IMR-90 (cell line): Measurements from ENCODE around the gene CPLX3. TPM values are rescaled to one million over a fixed set of nuclear protein-coding genes. Genes with fewer than 3 reads are reported as not detected.

Experiments used
- ATAC-seq: fragments of 200-7000 bp; cut with Tn5 transposase; 2 replicates; pipeline ENCODE4 v1.9.1; 2020; ENCODE audit warnings: low read depth, mild to moderate bottlenecking, moderate library complexity
- BruUV-seq: library from RNA; stranded (reverse); fragments of 400-500 nt; replicated peaks from 2 replicates; lab custom pipeline; 2021; lab: Mats Ljungman, UMichigan
- CTCF ChIA-PET: fragments of 300-600 bp; formaldehyde crosslinking; extraction: SDS; loops from one replicate; lab custom pipeline; 2021; ENCODE audit warnings: antibody characterized with exemption; lab: Yijun Ruan, JAX
- POLR2A ChIA-PET: fragments of 300-600 bp; sonication (Branson Sonifier 250); formaldehyde crosslinking; loops from one replicate; lab custom pipeline; 2022; ENCODE audit warnings: antibody characterized with exemption; ENCODE audit not compliant: unreplicated experiment; lab: Charles Lee
- DNase-seq: peaks from one replicate; pipeline ENCODE4 v3.0.0; 2013
- H2AFZ ChIP-seq: replicated peaks from 2 replicates; pipeline ENCODE3; 2013; ENCODE audit warnings: low read length, mild to moderate bottlenecking; ENCODE audit not compliant: poor library complexity
- H2AK5ac ChIP-seq: 2 replicates; pipeline ENCODE4 v1.6.1; 2013; ENCODE audit warnings: low read depth, low read length, inconsistent platforms
- H2AK9ac ChIP-seq: replicated peaks from 2 replicates; pipeline ENCODE3; 2013; ENCODE audit warnings: mild to moderate bottlenecking, low read depth, low read length, moderate library complexity; ENCODE audit not compliant: poor library complexity
- H2BK120ac ChIP-seq: 2 replicates; pipeline ENCODE4 v1.6.1; 2013; ENCODE audit warnings: low read depth, low read length, inconsistent platforms
- H2BK15ac ChIP-seq: 3 replicates; pipeline ENCODE4 v1.6.1; 2013; ENCODE audit warnings: low read depth, low read length, inconsistent platforms
- H2BK20ac ChIP-seq: 2 replicates; pipeline ENCODE4 v1.6.1; 2013; ENCODE audit warnings: low read depth, mild to moderate bottlenecking, inconsistent platforms, low read length, moderate library complexity
- H2BK5ac ChIP-seq: 2 replicates; pipeline ENCODE4 v1.6.1; 2013; ENCODE audit warnings: mild to moderate bottlenecking, low read depth, low read length, inconsistent platforms; ENCODE audit not compliant: poor library complexity, severe bottlenecking
- H3K14ac ChIP-seq: replicated peaks from 2 replicates; pipeline ENCODE4 v1.6.1; 2013; ENCODE audit warnings: low read depth, low read length, inconsistent platforms
- H3K18ac ChIP-seq: 2 replicates; pipeline ENCODE4 v1.6.1; 2013; ENCODE audit warnings: low read depth, low read length, control low read depth
- H3K23ac ChIP-seq: 2 replicates; pipeline ENCODE4 v1.6.1; 2013; ENCODE audit warnings: low read depth, low read length, inconsistent platforms
- H3K27ac ChIP-seq: 2 replicates; pipeline ENCODE4 v1.5.1; 2013; ENCODE audit warnings: mild to moderate bottlenecking, control low read depth, low read length; ENCODE audit not compliant: insufficient read depth
- H3K27me3 ChIP-seq: 2 replicates; pipeline ENCODE4 v1.6.1; 2013; ENCODE audit warnings: low read length; ENCODE audit not compliant: control insufficient read depth, insufficient read depth
- H3K36me3 ChIP-seq: 2 replicates; pipeline ENCODE4 v1.6.1; 2013; ENCODE audit warnings: low read length, mixed read lengths; ENCODE audit not compliant: control insufficient read depth, insufficient read depth
- H3K4ac ChIP-seq: 2 replicates; pipeline ENCODE4 v1.6.1; 2013; ENCODE audit warnings: low read depth, low read length, inconsistent platforms
- H3K4me1 ChIP-seq: 2 replicates; pipeline ENCODE4 v1.6.1; 2013; ENCODE audit warnings: low read length, mixed read lengths; ENCODE audit not compliant: control insufficient read depth, insufficient read depth
- H3K4me2 ChIP-seq: 2 replicates; pipeline ENCODE4 v1.6.1; 2013; ENCODE audit warnings: low read depth, mild to moderate bottlenecking, control low read depth, low read length, moderate library complexity
- H3K4me3 ChIP-seq: 2 replicates; pipeline ENCODE4 v1.5.1; 2013; ENCODE audit warnings: low read depth, mild to moderate bottlenecking, control low read depth, low read length, moderate library complexity; ENCODE audit not compliant: insufficient read depth
- H3K56ac ChIP-seq: 2 replicates; pipeline ENCODE4 v1.6.1; 2013; ENCODE audit warnings: low read length, inconsistent platforms; ENCODE audit not compliant: insufficient read depth; ENCODE audit errors: extremely low read depth
- H3K79me1 ChIP-seq, 2 experiments: 2 replicates each; pipeline ENCODE4 v1.6.1; 2013; ENCODE audit warnings: low read length in 2 of 2, inconsistent platforms in 1 of 2, low read depth in 1 of 2
- H3K9ac ChIP-seq: 2 replicates; pipeline ENCODE4 v1.6.1; 2013; ENCODE audit warnings: low read depth, low read length, control low read depth
- H3K9me1 ChIP-seq: 2 replicates; pipeline ENCODE4 v1.6.1; 2013; ENCODE audit warnings: low read length, inconsistent platforms; ENCODE audit not compliant: insufficient read depth
- H3K9me3 ChIP-seq: 2 replicates; pipeline ENCODE4 v1.6.1; 2013; ENCODE audit warnings: low read length; ENCODE audit not compliant: control insufficient read depth, insufficient read depth
- H4K20me1 ChIP-seq: 2 replicates; pipeline ENCODE4 v1.6.1; 2013; ENCODE audit warnings: low read length, inconsistent platforms; ENCODE audit not compliant: insufficient read depth
- H4K5ac ChIP-seq: 2 replicates; pipeline ENCODE4 v1.6.1; 2013; ENCODE audit warnings: mild to moderate bottlenecking, low read depth, low read length, control low read depth
- H4K8ac ChIP-seq, 2 experiments: 2 replicates each; pipeline ENCODE4 v1.6.1; 2013; ENCODE audit warnings: low read depth in 2 of 2, low read length in 2 of 2, control low read depth in 1 of 2, inconsistent platforms in 1 of 2
- H4K91ac ChIP-seq: 2 replicates; pipeline ENCODE4 v1.6.1; 2013; ENCODE audit warnings: low read depth, low read length, inconsistent platforms; ENCODE audit not compliant: insufficient read depth
- CEBPB ChIP-seq: IDR thresholded peaks from 2 replicates; pipeline ENCODE4 v1.6.1; 2012; ENCODE audit warnings: low read depth, low read length, improper control_type of control experiment
- CTCF ChIP-seq: conservative IDR thresholded peaks from 2 replicates; pipeline ENCODE4 v1.5.1; 2012; ENCODE audit warnings: mild to moderate bottlenecking, low read depth, low read length, improper control_type of control experiment
- ELK1 ChIP-seq: fragments of 150-350 bp; IDR thresholded peaks from 2 replicates; pipeline ENCODE4 v1.6.1; 2016; ENCODE audit warnings: low read depth, mild to moderate bottlenecking, low read length, moderate library complexity, borderline replicate concordance
- MAFK ChIP-seq: IDR thresholded peaks from 2 replicates; pipeline ENCODE4 v1.6.1; 2012; ENCODE audit warnings: low read depth, low read length, improper control_type of control experiment
- MAZ ChIP-seq: IDR thresholded peaks from 2 replicates; pipeline ENCODE4 v1.6.1; 2012; ENCODE audit warnings: low read depth, mild to moderate bottlenecking, low read length, improper control_type of control experiment, moderate library complexity, borderline replicate concordance
- MXI1 ChIP-seq: IDR thresholded peaks from 2 replicates; pipeline ENCODE4 v1.6.1; 2012; ENCODE audit warnings: low read depth, mild to moderate bottlenecking, low read length, moderate library complexity, borderline replicate concordance
- NFE2L2 ChIP-seq: fragments of 150-350 bp; IDR thresholded peaks from 2 replicates; pipeline ENCODE4 v1.6.1; 2016; ENCODE audit warnings: low read depth, mild to moderate bottlenecking, low read length
- POLR2A ChIP-seq: IDR thresholded peaks from 2 replicates; pipeline ENCODE4 v1.6.1; 2012; ENCODE audit warnings: mild to moderate bottlenecking, low read depth, low read length
- RAD21 ChIP-seq: IDR thresholded peaks from 2 replicates; pipeline ENCODE4 v1.6.1; 2012; ENCODE audit warnings: low read length, improper control_type of control experiment
- RCOR1 ChIP-seq: IDR thresholded peaks from 2 replicates; pipeline ENCODE4 v1.6.1; 2012; ENCODE audit warnings: mild to moderate bottlenecking, low read length, improper control_type of control experiment; ENCODE audit not compliant: insufficient replicate concordance
- SMC3 ChIP-seq: fragments of 150-350 bp; IDR thresholded peaks from 2 replicates; pipeline ENCODE4 v1.6.1; 2016; ENCODE audit warnings: low read depth, mild to moderate bottlenecking, antibody characterized with exemption, low read length, moderate library complexity
- USF2 ChIP-seq: fragments of 150-350 bp; IDR thresholded peaks from 2 replicates; pipeline ENCODE4 v1.6.1; 2017; ENCODE audit warnings: mild to moderate bottlenecking, antibody characterized with exemption, low read length, low read depth
- WGBS, 2 experiments: methylation state at CpG; one replicate each; pipeline versions ENCODE4 v1.1.5 to v1.1.7; 2013; ENCODE audit warnings: missing lambda C conversion rate in 2 of 2; ENCODE audit not compliant: insufficient read length in 1 of 2; ENCODE audit errors: extremely low coverage in 2 of 2; 5-methylcytosine and 5-hydroxymethylcytosine counted together
- dilution Hi-C: fragments of 300-500 bp; cut with HindIII; formaldehyde crosslinking; loops from one replicate; pipeline ENCODE4 v1.14.3; 2018; ENCODE audit warnings: low sequenced_read_pairs; ENCODE audit not compliant: unreplicated experiment
- in situ Hi-C: fragments of 300-500 bp; cut with MboI; formaldehyde crosslinking; loops from 3 replicates; pipeline ENCODE4 v1.14.3; 2019; ENCODE audit warnings: low sequenced_read_pairs, inconsistent platforms, mixed read lengths
- intact Hi-C: fragments of 100-400 bp; cut with micrococcal nuclease; formaldehyde crosslinking; loops from 2 replicates; pipeline ENCODE4 v1.10.0; 2022
- polyA plus RNA-seq, 3 experiments: library from polyadenylated mRNA; depleted of rRNA; stranded (reverse); fragments of >200 nt; gene quantifications; 2 replicates each; pipeline ENCODE4 v1.2.3, GENCODE V29; 2012; ENCODE audit warnings: low replicate concordance in 1 of 3
- total RNA-seq: library from RNA; depleted of rRNA; stranded (reverse); fragments of >200 nt; gene quantifications from 2 replicates; pipeline ENCODE4 v1.2.3, GENCODE V29; 2012

The CPLX3 gene
- total and polyA plus RNA-seq, 2 of the 4 experiments (the other 2 are of a cell fraction): not detected

- Histone ChIP-seq H4K20me1 (peaks cover 59% of the 10 kb centered on the region), H3K56ac (no peak overlapping the region), H4K91ac (no peak overlapping the region), H3K27me3 (no peaks in the 10 kb centered on the region), H3K4ac (no peak overlapping the region), H3K36me3 (peaks cover 21% of the 10 kb centered on the region), H3K14ac (no peak overlapping the region), H3K4me2 (no peak overlapping the region), H3K23ac (no peak overlapping the region), H3K4me3 (no peak overlapping the region), H3K79me1 (peaks cover 23 to 63% of the 10 kb centered on the region in 2 experiments), H2BK20ac (no peak overlapping the region), H2BK5ac (no peak overlapping the region), H3K9me3 (no peaks in the 10 kb centered on the region), H2BK120ac (no peak overlapping the region), H2AK5ac (no peak overlapping the region), H2AFZ (no peak overlapping the region), H3K18ac (no peak overlapping the region), H3K9me1 (peaks cover 10% of the 10 kb centered on the region; the same call in 1 of the 2 replicates), H2AK9ac (peak overlapping the region; percentile 57), H2BK15ac (no peak overlapping the region), H3K4me1 (no peaks in the 10 kb centered on the region), H4K8ac (no peak overlapping the region), H3K27ac (no peak overlapping the region), H3K9ac (no peak overlapping the region), H4K5ac (no peak overlapping the region)
- dilution Hi-C loops: no loop called here
- in situ Hi-C loops: no loop called here
- intact Hi-C loops: no loop called here
- DNase-seq (no peak), ATAC-seq (no peak)
- TF ChIP-seq POLR2A: no peak
- no peak for TF ChIP-seq RAD21
- TF ChIP-seq SMC3: no peak
- TF ChIP-seq MAZ: no peak
- TF ChIP-seq USF2: no peak
- no peak for TF ChIP-seq MAFK
- TF ChIP-seq CEBPB: no peak
- no peak for TF ChIP-seq ELK1
- no peak for TF ChIP-seq CTCF
- no peak for TF ChIP-seq RCOR1
- no peak for TF ChIP-seq MXI1
- TF ChIP-seq NFE2L2: no peak
- POLR2A ChIA-PET: no interaction called here
- no TSS peak for BruUV-seq
- CTCF ChIA-PET: interaction anchor here (1.5 kb wide), 1 partner anchor 44 kb away, joined by 5 read pairs; no protein-coding TSS in a partner anchor
- WGBS, 2 experiments: 95% methylated on average over 4 of the region's 9 CpGs; no CpG with 5 or more reads in 1 of the 2 experiments
Observed at GRCh38 chr15:74857671-74858368, 31.4 kb downstream of the CPLX3 start.
